Ovary (tissue), 9 donors: ENCODE data around the gene URI1. TPM values are rescaled to one million over a fixed set of nuclear protein-coding genes. Genes with fewer than 3 reads are reported as not detected.

ENCODE experiments used
- DNase-seq, 5 donors: peaks; one replicate each; pipeline ENCODE4 v3.0.0-alpha.2; 2019 to 2020
- H3K27ac ChIP-seq, 2 donors: fragments of 200-600 bp; one replicate each; pipeline versions ENCODE4 v1.5.1 to v1.8.0; 2019 to 2022
- H3K27me3 ChIP-seq: fragments of 200-600 bp; one replicate; pipeline ENCODE4 v1.8.0; 2022
- H3K36me3 ChIP-seq: fragments of 200-600 bp; sonication (generic); one replicate; pipeline ENCODE4 v1.5.1; 2019
- H3K4me1 ChIP-seq: one replicate; pipeline ENCODE4 v1.8.1; 2013; ENCODE audit warnings: mild to moderate bottlenecking, moderate library complexity; ENCODE audit not compliant: insufficient read depth
- H3K4me3 ChIP-seq: fragments of 200-600 bp; sonication (generic); one replicate; pipeline ENCODE4 v1.5.1; 2017
- H3K9me3 ChIP-seq, 2 donors: fragments of 200-600 bp in 1 of 2; sonication (generic) in 1 of 2; one replicate each; pipeline versions ENCODE4 v1.5.1 to v1.8.1; 2013 to 2019; ENCODE audit warnings: mild to moderate bottlenecking in 1 of 2, moderate library complexity in 1 of 2
- CTCF ChIP-seq, 3 donors: fragments of 450-650 bp in 2 of 3; fragments of 200-600 bp in 1 of 3; IDR thresholded peaks; one replicate each; pipeline versions ENCODE4 v1.5.1 to v1.8.0; 2016 to 2022; ENCODE audit warnings: antibody characterized with exemption in 3 of 3, mild to moderate bottlenecking in 1 of 3
- EP300 ChIP-seq: sonication (generic); formaldehyde crosslinking; IDR thresholded peaks from one replicate; pipeline ENCODE4 v1.6.1; 2017; ENCODE audit warnings: antibody characterized with exemption
- POLR2A ChIP-seq: fragments of 450-650 bp; IDR thresholded peaks from one replicate; pipeline ENCODE4 v1.6.1; 2017; ENCODE audit warnings: antibody characterized with exemption, mild to moderate bottlenecking, moderate library complexity
- WGBS, 3 donors: extraction: QIAGEN DNeasy Blood & Tissue Kit in 1 of 3; methylation state at CpG; one replicate each; pipeline versions ENCODE4 v1.1.5 to v1.1.7; 2013 to 2017; 5-methylcytosine and 5-hydroxymethylcytosine counted together
- intact Hi-C, 4 donors: fragments of 100-400 bp; cut with DNase I; formaldehyde crosslinking; loops; one replicate each; pipeline versions ENCODE4 v1.11.0 to v1.15.1; 2022 to 2023
- polyA plus RNA-seq, 2 donors: library from polyadenylated mRNA; stranded (reverse); fragments of 200-250 nt in 1 of 2; fragments of 350-450 nt in 1 of 2; fragmentation: Illumina TruSeq in 1 of 2; extraction: RNeasy Lipid Tissue Mini Kit (QIAGEN cat#74804) in 1 of 2; gene quantifications; one replicate each; pipeline ENCODE4 v1.2.3, GENCODE V29; 2013 to 2014
- total RNA-seq, 7 donors: library from RNA; depleted of rRNA in 2 of 7; stranded (reverse); fragments of >200 nt in 2 of 7; fragmentation: NEBNext Ultra II Directional in 3 of 7; extraction: Animal tissue kit (Norgen Biotek cat#: 25700) in 3 of 7; gene quantifications; one replicate each; pipeline versions ENCODE4 v1.1.0 to v1.2.4, GENCODE V29; 2016 to 2023
- donor health status: DM: no; HTN: no; CAD: no; lungs with moderate emphysema.
- donor health status: DM: no; HTN: no; CAD: no.
- donor health status: Bipolar disorder and iron deficiency.
- donor health status: DM: yes; HTN: yes; CAD: no.
- donor health status: DM: no; HTN: no; CAD: no.
- donor health status: DM: yes; HTN: yes; CAD: no.

The URI1 gene
- total and polyA plus RNA-seq, 9 donors = 39.8 to 90.0 (median 66.9) TPM

GRCh38 chr19:29992233-29992867, 50.3 kb downstream of the URI1 start:
- Histone ChIP-seq H3K9me3 (no peaks in the 10 kb centered on the region), H3K27me3 (no peaks in the 10 kb centered on the region), H3K4me3 (no peak overlapping the region), H3K36me3 (no peaks in the 10 kb centered on the region), H3K4me1 (no peaks in the 10 kb centered on the region), H3K27ac (no peak overlapping the region)
- intact Hi-C loops = no loop called here
- no peak for DNase-seq
- TF ChIP-seq POLR2A (no peak), CTCF (IDR thresholded peaks at IDR 0.05) (no peak), EP300 (no peak)
- whole genome bisulfite sequencing, 3 donors = 97 to 99% (median 97%) methylated on average over 6 of the region's 6 CpGs

GRCh38 chr19:29999490-29999889, 57.5 kb downstream of the URI1 start:
- no peak for DNase-seq
- TF ChIP-seq POLR2A (no peak), CTCF (IDR thresholded peaks at IDR 0.05) (no peak), EP300 (no peak)
- 88 to 91% (median 91%) methylated on average over 3 of the region's 3 CpGs for WGBS, 3 donors
- Histone ChIP-seq H3K9me3 (no peaks in the 10 kb centered on the region), H3K36me3 (no peaks in the 10 kb centered on the region), H3K27ac (no peak overlapping the region), H3K4me1 (peaks cover 2% of the 10 kb centered on the region), H3K27me3 (no peaks in the 10 kb centered on the region), H3K4me3 (no peak overlapping the region)
- intact Hi-C loops = no loop called here

GRCh38 chr19:30000862-30001261, 58.8 kb downstream of the URI1 start:
- H3K36me3 ChIP-seq = no peaks in the 10 kb centered on the region
- no peaks in the 10 kb centered on the region for H3K27me3 ChIP-seq
- no peak for DNase-seq
- TF ChIP-seq EP300 (no peak), CTCF (IDR thresholded peaks at IDR 0.05) (no peak), POLR2A (no peak)
- H3K9me3 ChIP-seq = no peaks in the 10 kb centered on the region
- peaks cover 2% of the 10 kb centered on the region for H3K4me1 ChIP-seq
- 99 to 100% (median 100%) methylated on average over 1 of the region's 1 CpG for WGBS, 3 donors
- no peak overlapping the region for H3K27ac ChIP-seq
- intact Hi-C loops = no loop called here
- H3K4me3 ChIP-seq = no peak overlapping the region

GRCh38 chr19:30001301-30001700, 59.3 kb downstream of the URI1 start:
- DNase-seq = no peak
- no peaks in the 10 kb centered on the region for H3K36me3 ChIP-seq
- no peaks in the 10 kb centered on the region for H3K27me3 ChIP-seq
- H3K27ac ChIP-seq = no peak overlapping the region
- WGBS, 3 donors = 95 to 98% (median 97%) methylated on average over 3 of the region's 3 CpGs
- intact Hi-C loops = no loop called here
- no peak overlapping the region for H3K4me3 ChIP-seq
- H3K4me1 ChIP-seq = peaks cover 2% of the 10 kb centered on the region
- TF ChIP-seq POLR2A (no peak), EP300 (no peak), CTCF (IDR thresholded peaks at IDR 0.05) (no peak)
- H3K9me3 ChIP-seq = no peaks in the 10 kb centered on the region
